Inflammatory macrophage treated with lipopolysaccharide for 4 hours (primary cell): Measurements from ENCODE around the gene PCSK6.
A peak's percentile ranks its signal among the peaks of the same experiment; 100 is the strongest.
"Not testable (repeated sequence)": the region's sequence is repeated elsewhere in the genome, so short reads cannot be mapped to it uniquely, and the experiment has no call there.

Experiments
- DNase-seq: peaks from one replicate; pipeline ENCODE4 v3.0.0-alpha.2; 2020

Gene PCSK6

DNA sequence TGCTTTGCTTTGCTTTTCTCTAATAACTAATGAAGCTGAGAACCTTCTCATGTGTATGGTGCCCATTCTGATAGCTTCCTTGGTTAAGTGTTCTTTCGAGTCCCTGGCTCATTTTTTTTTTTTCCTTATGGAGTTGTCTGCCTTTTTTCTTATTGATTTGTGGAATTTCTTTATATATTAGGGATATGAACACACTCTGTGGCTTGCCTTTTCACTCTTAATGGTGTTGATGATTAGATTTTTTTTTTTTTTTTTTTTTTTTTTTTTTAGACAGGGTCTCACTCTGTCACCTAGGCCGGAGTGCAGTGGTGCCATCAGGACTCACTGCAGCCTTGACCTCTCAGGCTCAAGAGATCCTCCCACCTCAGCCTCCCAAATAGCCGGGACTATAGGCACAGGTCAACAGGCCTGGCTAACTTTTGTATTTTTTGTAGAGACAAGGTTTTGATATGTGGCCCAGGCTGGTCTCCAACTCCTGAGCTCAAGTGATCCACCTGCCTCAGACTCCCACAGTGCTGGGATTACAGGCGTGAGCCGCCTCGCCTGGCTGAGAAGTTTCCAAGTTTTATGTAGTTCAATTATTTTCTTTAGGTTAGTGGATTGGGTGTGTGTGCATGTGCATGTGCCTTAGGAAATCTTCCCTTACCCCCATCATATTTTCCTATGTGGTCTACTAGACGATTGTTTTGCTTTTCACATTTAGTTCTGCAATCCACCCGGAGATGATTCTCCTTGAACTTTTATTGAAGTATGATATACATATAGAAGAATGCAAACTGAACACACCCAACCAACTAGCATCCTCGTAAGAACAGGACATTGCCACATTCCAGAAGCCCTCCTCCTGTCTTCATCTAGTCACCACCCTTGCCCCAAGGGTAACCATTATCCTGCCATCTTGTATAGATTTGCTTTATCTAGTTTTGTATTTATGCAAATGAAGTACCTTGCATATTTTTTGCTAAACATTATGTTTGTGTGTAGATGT is 192.8 kb downstream of the PCSK6 start:
- DNase-seq = no peak

DNA sequence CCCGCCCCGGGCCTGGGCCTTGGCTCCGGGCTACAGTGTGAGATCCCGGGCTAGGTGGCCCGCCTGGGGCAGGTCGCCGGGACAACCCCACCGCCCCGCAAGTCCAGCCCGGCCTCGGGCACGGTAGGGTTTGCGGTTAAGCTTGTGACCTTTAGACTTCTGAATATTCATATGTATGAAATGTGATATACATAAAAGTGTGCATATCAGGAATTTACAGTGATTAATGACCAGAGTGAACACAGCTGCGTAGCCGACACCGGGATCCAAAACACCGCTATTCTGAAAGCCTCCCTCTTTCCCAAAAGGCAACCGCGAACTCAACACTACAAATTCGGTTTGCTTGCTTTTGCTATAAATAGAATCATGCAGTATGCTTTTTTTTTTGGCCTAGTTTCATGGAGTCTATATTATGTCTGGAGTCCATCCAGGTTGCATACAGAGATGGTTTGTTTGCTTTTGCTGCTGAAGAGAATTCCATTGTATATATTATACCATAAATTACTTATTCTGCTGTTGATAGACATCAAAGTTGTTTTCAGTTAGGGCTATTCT is 193.8 kb downstream of the PCSK6 start:
- no peak for DNase-seq

DNA sequence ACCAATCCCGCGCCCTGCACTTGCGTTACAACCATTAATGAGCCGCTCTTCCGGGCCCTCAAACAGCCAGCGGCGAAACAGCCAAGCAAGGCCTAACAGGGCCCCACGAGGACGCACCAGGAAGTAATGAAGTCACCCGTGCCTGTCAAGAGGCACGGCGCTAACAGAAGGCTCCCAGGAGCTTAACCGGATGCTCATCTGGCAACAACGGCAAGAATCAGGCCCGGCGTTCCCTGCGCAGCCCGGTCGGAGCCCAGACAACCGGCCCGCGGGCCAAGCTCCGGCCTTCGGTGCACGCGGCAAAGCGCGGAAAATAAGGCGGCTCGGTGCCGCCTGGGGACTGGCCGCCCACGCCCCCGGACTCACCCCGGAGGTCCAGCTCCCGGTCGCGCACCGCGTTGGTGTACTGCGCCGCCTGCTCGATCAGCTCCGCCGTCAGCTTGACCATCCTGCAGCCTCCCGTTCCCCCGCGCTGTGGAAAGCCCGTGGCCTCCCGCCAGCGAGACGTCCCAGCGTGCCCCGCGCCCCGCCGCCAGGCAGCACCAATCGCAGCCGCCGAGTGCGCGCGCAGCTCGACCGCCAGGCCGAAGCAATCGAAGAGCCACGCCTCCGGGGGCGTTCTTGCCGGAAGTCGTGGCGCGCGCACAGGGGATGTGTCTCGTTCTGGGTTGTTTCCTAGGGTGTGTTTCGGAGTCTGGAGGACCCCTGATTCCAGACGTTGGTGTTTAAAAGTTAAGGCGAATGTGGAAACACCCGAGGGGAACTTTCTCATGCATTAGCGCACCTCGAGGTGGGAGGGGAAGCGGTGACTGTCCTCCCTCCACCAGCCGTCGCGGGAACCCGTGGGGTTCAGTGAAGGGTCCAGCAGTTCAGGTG is 194.5 kb downstream of the PCSK6 start, which contains the start of gene SNRPA1:
SNRPA1 (minus strand) TSS at position 518 of the 876 bp plus-strand sequence; CDS start at position 448, 70 bp downstream.
- peak; percentile 97 for DNase-seq

DNA sequence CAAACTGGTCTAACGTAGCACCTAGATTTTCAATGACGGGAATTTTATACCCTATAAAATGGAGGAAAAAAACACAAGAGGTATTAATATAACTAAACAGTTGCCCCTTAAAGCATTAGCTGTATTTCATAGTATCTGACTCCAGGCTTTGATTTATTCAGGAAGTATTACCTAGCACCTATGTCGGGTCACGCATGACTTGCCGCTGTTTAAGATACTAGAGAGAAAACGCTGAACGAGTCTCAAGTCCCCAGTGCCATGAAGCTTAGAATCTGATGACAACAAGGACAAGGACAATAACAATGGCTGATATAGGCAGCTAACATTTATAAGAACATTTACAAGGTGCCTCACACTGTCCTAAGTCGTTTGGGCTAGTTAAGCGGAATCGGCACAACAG is 196.4 kb downstream of the PCSK6 start:
- no peak for DNase-seq

DNA sequence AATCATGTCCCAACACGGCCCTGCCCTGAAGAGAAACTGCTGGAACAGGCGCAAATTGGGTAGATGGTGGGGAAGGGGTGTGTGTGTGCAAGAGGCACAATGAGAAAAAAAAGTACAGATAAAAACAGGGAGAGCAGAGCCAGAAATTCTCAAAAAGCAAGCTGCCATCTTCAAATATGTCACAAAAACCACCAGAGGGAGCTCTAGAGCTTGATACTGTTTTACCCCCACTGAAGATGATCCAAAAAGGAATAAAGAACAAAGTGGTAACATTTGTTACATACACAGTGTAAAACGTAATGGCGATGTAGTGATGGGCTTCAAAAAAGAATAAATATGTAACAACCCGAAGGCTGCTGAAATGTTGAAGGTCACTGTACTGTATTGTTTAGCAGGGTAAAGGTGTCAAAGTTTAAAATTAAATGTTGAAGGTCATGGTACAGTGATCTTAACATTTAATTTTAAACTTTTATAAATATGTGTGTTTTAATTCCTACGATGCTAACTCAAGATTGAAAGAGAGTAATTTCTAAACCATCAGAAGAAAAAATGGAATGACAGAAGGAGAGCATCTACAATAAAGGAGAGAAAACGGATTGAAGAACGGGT is 200.5 kb downstream of the PCSK6 start:
- peak; percentile 70 for DNase-seq

DNA sequence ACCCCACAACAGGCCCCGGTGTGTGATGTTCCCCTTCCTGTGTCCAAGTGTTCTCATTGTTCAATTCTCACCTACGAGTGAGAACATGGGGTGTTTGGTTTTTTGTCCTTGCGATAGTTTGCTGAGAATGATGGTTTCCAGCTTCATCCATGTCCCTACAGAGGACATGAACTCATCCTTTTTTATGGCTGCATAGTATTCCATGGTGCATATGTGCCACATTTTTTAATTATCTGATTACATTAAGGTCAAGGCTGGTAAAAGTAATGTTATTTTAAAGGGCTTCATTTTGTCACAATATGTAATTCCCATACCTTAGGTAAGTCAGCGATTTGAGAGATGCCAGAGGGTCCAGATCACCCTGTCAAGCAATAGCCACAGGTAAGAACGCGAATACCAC is 202.2 kb downstream of the PCSK6 start:
- DNase-seq = not testable (repeated sequence)

DNA sequence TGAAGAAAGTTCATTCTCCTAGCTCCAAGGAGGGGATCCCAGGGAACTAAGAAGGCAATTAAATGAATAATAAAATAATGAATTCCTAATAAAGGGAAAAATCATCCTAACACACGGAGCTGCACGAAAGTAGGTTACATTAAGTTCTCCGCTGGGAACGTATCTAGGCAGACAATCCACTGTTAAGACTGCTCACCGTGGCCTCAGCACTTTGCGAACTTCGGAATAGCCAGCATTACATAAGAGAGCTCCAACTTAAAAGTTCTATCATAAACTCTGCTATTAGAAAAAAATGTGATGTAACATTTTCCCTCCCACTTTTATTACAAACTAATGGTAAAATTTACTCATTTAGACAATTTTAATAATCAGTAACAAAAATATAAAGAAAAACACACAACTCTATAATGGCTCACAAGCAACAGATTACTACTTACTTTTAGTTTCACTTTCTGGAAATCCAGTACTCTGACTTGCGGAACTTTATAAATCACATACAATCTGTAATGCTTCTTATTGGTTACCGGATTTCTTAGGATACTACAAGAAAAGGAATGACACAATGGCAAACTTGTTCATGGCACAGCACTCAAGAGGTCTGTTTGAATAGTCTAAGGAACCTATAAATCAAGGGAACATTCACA is 202.9 kb downstream of the PCSK6 start:
- peak; percentile 34 for DNase-seq

DNA sequence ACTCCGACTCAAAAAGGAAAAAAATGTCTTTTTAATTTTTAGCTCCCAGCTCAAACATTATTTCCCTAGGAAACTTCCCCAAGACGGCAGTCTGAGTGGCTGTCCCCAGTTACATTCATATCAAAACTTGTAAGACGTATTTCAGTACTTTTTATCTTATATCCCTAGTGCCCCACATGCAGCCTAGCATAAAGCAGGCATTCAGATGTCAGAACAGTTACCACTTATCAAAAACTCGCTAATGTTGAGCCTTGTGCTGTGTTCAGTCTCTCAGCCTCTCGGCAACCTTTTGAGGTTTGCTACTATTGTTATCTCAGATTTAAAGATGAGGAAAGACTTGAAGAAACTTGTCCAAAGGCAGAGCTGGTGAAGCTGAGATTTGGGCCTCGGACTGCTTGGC is 205.6 kb downstream of the PCSK6 start:
- DNase-seq = no peak

DNA sequence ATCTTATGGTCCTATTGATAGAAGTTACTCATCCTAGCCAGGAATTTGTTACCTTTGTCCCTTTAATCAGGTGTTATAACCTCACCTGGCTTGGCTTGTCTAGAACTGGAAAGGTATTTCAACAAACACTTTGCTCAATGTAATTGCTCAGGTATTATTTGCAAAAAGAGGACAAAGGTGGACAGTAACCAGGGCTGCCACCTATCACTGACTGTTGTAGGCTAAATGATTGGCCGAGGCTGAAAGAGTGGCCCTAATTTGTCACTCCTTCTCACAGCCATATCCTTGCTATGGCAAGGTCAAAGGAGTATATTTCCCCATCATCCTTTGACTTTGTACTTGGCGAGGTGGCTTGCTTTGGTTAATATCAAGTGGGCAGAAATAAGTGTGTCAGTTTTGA is 209.5 kb downstream of the PCSK6 start:
- no peak for DNase-seq

DNA sequence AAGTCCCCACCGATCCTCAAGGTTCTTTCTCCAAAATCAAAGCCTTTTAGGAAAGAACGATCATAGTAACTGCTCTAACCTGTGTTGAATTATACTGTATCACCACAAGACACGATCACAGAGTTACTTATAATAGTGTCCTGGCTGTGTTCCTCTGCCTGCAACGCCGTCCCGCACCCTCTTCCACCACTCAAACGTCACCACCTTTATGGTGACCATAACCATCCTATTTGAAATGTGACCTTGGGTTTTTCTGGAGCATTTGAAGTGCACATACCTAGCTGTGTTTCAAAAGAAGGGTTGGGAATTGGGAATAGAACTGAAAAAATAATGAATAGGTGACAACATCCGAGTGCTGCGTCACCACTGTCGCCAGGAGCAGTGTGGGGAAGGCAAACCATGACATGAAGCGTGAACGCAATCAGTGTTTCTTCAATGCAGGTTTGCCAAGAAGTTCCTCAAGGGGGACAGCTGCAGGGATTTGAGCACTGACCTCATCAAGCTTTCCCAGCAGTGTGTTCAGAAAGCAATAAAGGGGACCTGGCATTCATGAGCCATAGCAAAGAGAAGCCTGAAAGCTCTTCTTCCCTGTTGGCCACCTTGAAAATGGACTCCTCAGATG is 211.5 kb downstream of the PCSK6 start:
- no peak for DNase-seq

DNA sequence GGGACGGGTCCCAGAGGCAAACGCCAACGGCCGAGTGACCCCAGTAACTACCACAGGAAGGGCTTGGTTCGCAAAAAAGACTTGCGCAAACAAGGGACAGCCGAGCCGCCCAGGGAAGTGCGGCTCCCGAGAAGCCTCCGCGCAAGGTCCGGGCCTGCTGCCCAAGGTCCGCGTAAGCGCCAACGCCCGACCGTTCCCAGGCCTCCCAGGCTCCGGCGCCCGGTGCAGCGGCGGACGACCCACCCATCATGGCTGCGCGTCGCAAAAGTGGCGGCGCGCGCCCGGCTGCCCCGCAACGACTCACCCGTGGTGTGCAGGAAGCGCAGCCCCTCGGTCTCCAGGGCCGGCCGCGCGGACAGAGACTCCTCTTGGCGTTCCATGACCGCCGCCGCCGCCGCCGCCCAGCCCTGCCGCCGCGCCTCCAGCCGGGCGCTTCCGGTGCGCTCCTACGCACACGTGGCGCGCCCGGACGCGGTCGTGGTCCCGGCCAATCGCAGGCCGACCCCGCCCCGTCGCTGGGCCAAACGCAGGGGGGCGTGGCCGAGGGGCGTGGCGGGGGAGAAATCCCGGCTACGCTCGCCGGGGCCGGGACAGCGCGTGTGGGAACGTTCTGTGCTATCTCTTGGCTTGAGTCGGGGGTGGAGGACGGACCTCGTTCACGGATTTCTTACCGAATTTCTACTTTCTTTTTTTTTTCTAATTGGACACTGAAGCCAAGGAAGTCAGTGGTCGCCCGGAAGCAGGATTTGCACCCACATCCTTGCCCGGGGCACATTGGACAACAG is 212.3 kb downstream of the PCSK6 start, which contains the start of gene SELENOS:
SELENOS (minus strand) TSS at position 448 of the 785 bp plus-strand sequence; CDS start at position 380, 68 bp downstream.
- DNase-seq = peak; percentile 96

DNA sequence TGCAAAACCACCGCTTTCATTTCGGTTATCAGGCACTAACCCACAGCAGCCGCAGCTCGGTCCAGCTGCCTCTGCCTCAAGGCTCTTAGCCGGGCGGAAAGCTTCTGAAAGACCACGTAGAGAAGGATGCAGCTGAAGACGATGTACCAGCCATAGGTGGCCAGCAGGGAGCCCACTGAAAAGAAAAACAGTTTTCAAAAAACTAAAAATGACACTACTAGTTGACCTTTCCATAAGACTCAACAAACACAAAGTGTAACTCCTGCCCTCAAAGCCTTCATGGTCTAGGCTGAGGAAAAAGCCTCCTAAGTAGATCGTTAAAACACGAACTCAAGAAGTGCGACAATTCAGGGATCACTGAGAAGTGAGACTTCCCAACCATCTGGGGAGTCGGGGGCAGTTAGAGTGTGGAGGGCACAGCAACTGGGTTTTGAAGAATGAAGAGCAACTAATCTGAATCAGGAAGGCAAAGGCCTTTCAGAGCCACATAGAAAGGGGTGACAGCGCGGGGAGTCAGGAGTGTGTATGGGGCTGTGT is 212.9 kb downstream of the PCSK6 start:
- peak; percentile 52 for DNase-seq

DNA sequence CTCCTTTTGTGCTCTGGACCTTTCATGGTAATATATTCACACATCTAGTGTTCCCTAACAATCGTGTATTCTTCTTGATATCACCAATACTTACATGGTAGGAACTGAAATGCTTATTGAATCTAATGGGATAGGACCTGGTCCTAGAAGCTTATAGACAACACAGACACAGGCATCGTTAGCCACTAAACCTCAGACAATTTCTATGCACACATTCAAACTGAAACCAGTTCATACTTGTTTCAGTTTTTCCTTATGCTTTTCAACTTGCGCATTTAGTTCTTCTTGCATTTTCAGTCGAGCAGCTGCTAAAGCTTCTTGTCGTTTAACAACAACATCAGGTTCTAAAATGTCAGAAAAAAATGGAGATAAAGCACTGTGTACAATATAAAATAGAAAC is 214.5 kb downstream of the PCSK6 start:
- no peak for DNase-seq

DNA sequence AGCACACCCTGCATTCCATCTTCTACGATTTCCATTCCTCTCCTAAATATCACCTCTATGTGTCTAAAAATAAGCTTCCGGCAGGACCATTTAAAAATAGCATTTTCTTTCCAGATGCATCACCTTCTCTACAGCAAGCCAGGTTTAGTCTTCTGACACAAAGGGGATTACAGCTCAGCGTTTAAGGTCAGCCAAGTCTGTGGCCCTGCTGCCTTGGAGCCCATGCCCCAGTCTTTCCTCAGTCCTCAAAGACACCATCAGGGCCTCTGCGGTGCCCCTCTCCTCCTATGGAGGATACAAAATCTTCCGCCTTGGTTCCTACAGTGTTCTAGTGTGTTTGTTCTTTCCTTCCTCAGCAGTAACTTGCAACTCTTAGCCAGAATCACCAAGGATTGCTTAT is 216.0 kb downstream of the PCSK6 start:
- DNase-seq = no peak

DNA sequence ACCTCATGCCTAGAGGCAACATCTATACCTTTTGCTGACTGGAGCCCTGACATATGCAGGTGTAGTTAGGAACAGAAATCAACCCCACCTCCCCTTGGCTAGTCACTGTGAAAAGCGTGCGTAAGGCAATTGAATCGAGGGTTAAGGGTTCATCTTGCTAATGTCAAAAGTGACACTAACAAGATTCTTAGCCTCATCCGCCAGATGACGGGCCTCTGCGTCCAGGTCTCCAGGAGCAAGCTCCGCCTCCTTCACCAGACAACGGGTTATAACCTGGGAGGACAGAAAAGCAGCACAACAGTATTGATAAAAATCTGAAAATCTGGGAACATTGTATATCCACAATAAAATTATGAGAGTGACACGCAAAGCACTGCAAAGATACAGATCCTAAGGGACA is 216.9 kb downstream of the PCSK6 start:
- DNase-seq = no peak

DNA sequence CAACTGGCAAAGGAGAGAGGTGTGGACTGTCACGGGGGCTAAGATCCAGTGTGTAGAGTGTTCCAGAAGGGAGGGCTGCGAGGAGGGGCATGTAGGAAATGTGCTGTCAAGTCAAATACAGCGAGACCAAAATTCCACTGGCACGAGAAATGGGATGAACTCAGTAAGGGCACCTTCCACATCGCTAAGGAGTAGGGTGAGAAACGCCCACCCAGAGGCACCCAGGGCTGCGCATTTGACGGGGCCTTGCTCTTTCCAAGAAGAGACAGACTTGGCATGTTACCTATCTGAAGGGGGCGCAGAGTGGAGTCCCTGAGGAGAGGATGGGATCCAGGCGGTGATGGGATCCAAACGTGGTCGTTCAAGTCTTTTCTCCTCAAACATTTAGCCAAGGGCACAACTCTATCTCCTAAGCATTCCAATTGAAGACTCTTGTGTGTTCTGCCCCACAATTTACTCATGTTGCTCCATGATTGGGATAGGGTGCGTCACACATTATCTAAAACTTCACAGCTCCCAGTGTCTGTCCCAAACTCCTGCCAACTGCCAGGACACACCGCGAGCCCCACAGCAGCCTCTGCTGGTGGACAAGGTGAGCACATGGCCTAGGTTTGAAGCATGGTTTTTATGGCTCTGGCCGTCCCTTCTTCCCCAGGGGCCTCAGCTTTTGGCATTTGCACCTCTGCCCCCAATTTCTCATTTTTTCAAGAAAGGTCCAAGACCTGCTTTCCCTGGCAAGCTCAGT is 219.9 kb downstream of the PCSK6 start:
- DNase-seq = no peak

DNA sequence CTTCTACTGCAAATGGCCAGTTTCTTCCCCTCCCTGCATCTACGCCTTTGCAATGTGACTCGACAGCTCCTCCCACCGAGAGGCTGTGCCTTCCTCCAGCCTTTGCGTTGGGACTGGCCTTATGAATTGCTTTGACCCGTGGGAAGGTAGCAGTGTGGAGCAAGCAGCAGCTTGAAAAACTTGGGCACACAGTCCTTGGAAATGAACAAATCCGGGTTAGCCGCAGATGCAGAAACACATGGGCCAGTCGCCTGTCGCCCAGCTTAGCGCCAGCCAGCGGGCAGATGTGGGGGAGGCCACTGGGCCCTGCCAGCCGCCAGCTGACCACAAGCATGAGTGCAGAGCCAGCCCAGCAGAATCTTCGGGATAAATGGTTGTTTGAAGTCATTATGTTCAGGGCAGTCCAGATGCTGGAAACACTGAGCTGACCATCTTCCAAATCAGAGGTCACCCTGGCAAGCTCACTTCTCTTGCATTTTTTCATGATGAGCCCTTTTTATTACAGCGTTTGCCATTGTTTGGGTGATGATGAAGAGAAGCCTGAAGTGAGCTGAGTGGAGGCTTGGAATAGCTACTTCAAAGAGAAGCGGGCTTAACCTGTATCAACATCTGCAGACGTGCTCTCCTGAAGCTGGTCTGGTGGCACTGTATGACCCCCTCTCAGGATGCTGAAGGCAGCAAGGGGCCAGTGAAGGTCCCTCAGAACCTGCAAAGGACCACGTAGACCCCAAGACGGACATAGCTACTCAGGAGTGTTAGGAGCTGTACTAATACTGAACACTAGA is 222.0 kb downstream of the PCSK6 start:
- DNase-seq = no peak

DNA sequence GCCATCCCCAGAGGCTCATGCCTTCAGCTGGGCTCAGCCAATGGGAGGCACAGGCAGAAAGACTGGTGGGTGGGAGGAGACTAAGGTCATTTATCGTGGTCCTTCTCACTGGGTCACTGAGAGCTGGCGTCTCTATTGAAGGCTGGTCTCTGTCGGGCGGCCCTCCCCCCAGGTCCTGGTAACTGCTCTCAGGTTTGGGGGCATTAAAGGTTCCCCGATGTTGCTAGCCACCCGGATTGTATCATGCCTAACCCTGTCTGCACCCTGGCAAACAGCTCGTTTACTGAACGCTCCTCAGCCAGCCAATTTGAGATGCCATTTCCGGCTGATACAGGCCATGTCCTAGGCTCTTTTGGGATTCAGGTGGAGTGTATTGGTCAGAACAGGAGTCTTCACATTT is 222.7 kb downstream of the PCSK6 start:
- DNase-seq = no peak

DNA sequence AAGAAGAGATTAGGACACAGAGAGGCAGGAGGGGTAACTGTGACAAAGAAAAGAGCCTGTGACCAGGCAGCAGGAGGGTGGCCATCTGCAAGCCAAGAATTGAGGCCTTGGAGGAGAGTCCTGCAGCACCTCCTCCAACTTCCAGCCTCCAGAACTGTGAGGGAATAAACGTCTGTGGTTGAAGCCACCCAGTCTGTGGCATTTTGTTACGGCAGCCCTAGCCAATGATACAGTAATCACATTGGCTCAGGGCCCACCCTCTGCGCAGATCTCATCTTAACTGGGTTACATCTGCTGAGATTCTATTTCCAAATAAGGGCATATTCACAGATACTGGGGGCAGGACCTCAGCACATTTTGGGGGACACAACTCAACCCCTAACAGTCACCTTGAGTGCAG is 223.5 kb downstream of the PCSK6 start:
- no peak for DNase-seq
